ENCODE results near the gene VSTM2B. TPM values are rescaled to one million over a fixed set of nuclear protein-coding genes. Genes with fewer than 3 reads are reported as not detected.

Gene VSTM2B
- polyA plus RNA-seq, 1 experiment: not detected

DNA sequence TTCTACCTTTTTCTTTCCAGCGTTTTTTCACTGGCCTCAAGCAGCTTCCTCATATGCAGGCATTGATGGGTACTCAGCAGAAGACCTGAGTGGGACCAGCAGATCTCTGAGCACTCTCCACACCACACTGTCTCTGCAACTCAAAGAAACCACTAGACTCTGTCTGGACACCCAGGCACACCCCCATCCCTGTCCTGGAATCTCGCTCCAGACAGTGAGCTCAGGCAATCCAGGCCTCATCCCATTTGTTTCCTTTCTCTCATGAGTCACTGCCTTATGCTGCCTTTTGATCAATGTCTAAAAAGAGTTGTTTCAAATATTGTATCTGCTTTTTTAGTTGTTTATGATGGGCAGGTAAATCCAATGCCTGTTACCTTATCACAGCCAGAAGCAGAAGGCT is 60.6 kb downstream of the VSTM2B start:
- POLR2A ChIA-PET: no interaction called here
- Histone ChIP-seq H3K27me3 (ENCODE audit: control insufficient read depth, insufficient read depth, low read length) (peaks cover 2% of the 10 kb centered on the region), H3K9me3 (ENCODE audit: control insufficient read depth, insufficient read depth, low read length) (no peaks in the 10 kb centered on the region), H3K4me3 (ENCODE audit: low read depth, low read length) (no peak overlapping the region), H3K27ac (ENCODE audit: low read depth, low read length) (no peak overlapping the region)
- CTCF ChIA-PET: no interaction called here
- TF ChIP-seq CTCF (IDR thresholded peaks at IDR 0.05; ENCODE audit: low read depth, low read length): no peak
- no peak for DNase-seq (ENCODE audit: low read depth, low spot score)

- no peak for TF ChIP-seq CTCF (IDR thresholded peaks at IDR 0.05; ENCODE audit: low read depth, low read length)
- Histone ChIP-seq H3K9me3 (ENCODE audit: control insufficient read depth, insufficient read depth, low read length) (no peaks in the 10 kb centered on the region), H3K27ac (ENCODE audit: low read depth, low read length) (no peak overlapping the region), H3K4me3 (ENCODE audit: low read depth, low read length) (no peak overlapping the region), H3K27me3 (ENCODE audit: control insufficient read depth, insufficient read depth, low read length) (peaks cover 2% of the 10 kb centered on the region)
- ChIA-PET POLR2A (no interaction called here), CTCF (no interaction called here)
- DNase-seq (ENCODE audit: low read depth, low spot score): no peak
These were observed 61.3 kb downstream of the VSTM2B start for GRCh38 chr19:29587059-29587458.

GRCh38 chr19:29587518-29587986 is 61.8 kb downstream of the VSTM2B start:
- ChIA-PET POLR2A (no interaction called here), CTCF (no interaction called here)
- Histone ChIP-seq H3K4me3 (ENCODE audit: low read depth, low read length) (no peak overlapping the region), H3K27me3 (ENCODE audit: control insufficient read depth, insufficient read depth, low read length) (peaks cover 2% of the 10 kb centered on the region), H3K27ac (ENCODE audit: low read depth, low read length) (no peak overlapping the region), H3K9me3 (ENCODE audit: control insufficient read depth, insufficient read depth, low read length) (no peaks in the 10 kb centered on the region)
- DNase-seq (ENCODE audit: low read depth, low spot score): no peak
- TF ChIP-seq CTCF (IDR thresholded peaks at IDR 0.05; ENCODE audit: low read depth, low read length): no peak

- CTCF ChIA-PET: interaction anchor here (0.5 kb wide), 1 partner anchor 124 kb away, joined by 3 read pairs; no protein-coding TSS in a partner anchor
These were observed 62.3 kb downstream of the VSTM2B start for GRCh38 chr19:29588095-29588494.

GRCh38 chr19:29590278-29590677 is 64.5 kb downstream of the VSTM2B start:
- no peak for DNase-seq (ENCODE audit: low read depth, low spot score)
- Histone ChIP-seq H3K9me3 (ENCODE audit: control insufficient read depth, insufficient read depth, low read length) (no peaks in the 10 kb centered on the region), H3K27ac (ENCODE audit: low read depth, low read length) (no peak overlapping the region), H3K27me3 (ENCODE audit: control insufficient read depth, insufficient read depth, low read length) (peaks cover 2% of the 10 kb centered on the region), H3K4me3 (ENCODE audit: low read depth, low read length) (no peak overlapping the region)
- POLR2A ChIA-PET: no interaction called here
- CTCF ChIA-PET: no interaction called here
- no peak for TF ChIP-seq CTCF (IDR thresholded peaks at IDR 0.05; ENCODE audit: low read depth, low read length)

More at GRCh38 chr19:29588095-29588494, 62.3 kb downstream of the VSTM2B start:
- Histone ChIP-seq H3K9me3 (ENCODE audit: control insufficient read depth, insufficient read depth, low read length) (no peaks in the 10 kb centered on the region), H3K27ac (ENCODE audit: low read depth, low read length) (no peak overlapping the region), H3K4me3 (ENCODE audit: low read depth, low read length) (no peak overlapping the region), H3K27me3 (ENCODE audit: control insufficient read depth, insufficient read depth, low read length) (peaks cover 2% of the 10 kb centered on the region)
- POLR2A ChIA-PET: no interaction called here
- no peak for DNase-seq (ENCODE audit: low read depth, low spot score)
- no peak for TF ChIP-seq CTCF (IDR thresholded peaks at IDR 0.05; ENCODE audit: low read depth, low read length)

Data from AG04450 (cell line).